Measurements from ENCODE around the gene QRICH2.
"Not testable (repeated sequence)": the region's sequence is repeated elsewhere in the genome, so short reads cannot be mapped to it uniquely, and the experiment has no call there.

Gene QRICH2

GRCh38 chr17:76255801-76256429 is 52.2 kb downstream of the QRICH2 start:
- POLR2A ChIA-PET = no interaction called here
- CTCF ChIA-PET = no interaction called here
- TF ChIP-seq TARDBP (IDR thresholded peaks at IDR 0.05) (no peak), FOXM1 (IDR thresholded peaks at IDR 0.05; ENCODE audit: borderline replicate concordance) (no peak), NFRKB (IDR thresholded peaks at IDR 0.05) (no peak), LEF1 (IDR thresholded peaks at IDR 0.05; ENCODE audit: borderline replicate concordance) (no peak), ZNF384 (IDR thresholded peaks at IDR 0.05) (no peak), FOXA1 (IDR thresholded peaks at IDR 0.05) (no peak), SP1 (IDR thresholded peaks at IDR 0.05) (no peak), CTBP1 (IDR thresholded peaks at IDR 0.05; ENCODE audit: borderline replicate concordance) (no peak)
- TF ChIP-seq, protein P1, sequence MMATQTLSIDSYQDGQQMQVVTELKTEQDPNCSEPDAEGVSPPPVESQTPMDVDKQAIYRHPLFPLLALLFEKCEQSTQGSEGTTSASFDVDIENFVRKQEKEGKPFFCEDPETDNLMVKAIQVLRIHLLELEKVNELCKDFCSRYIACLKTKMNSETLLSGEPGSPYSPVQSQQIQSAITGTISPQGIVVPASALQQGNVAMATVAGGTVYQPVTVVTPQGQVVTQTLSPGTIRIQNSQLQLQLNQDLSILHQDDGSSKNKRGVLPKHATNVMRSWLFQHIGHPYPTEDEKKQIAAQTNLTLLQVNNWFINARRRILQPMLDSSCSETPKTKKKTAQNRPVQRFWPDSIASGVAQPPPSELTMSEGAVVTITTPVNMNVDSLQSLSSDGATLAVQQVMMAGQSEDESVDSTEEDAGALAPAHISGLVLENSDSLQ (IDR thresholded peaks at IDR 0.05) = no peak
- DNase-seq (ENCODE audit: extremely low spot score) = no peak

DNA sequence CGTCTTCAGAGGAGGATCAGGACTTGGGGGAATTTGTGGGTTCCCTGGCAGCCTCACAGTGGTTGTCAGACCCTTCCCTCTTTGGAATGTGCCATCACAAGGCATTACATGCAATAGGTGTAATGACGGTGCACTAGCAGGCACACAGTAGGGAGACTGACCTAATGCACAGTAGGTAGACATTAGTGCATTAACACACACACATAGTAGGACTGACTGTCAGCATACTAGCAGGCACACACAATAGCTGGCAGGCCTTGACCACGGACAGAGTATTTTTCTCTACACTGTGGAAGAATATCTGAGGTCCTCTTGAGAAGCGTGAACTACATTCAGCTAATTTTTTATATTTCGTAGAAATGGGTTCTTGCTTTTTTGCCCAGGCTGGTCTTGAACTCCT is 53.8 kb downstream of the QRICH2 start:
- TF ChIP-seq ELF4 (IDR thresholded peaks at IDR 0.05) (no peak), LEF1 (IDR thresholded peaks at IDR 0.05; ENCODE audit: borderline replicate concordance) (no peak), SUZ12 (IDR thresholded peaks at IDR 0.05) (no peak)
- POLR2A ChIA-PET = interaction anchor here (0.6 to 1.1 kb wide), 2 partner anchors 9 to 11 kb away, joined by 3 to 4 read pairs; partner anchors contain the start of gene UBALD2
- CTCF ChIA-PET = interaction anchor here (1.3 to 1.5 kb wide), 2 partner anchors 11 to 26 kb away, joined by 3 to 4 read pairs; no protein-coding TSS in a partner anchor
- DNase-seq (ENCODE audit: extremely low spot score) = no peak

- CTCF ChIA-PET = interaction anchor here (1.5 kb wide), 1 partner anchor 10 kb away, joined by 4 read pairs; no protein-coding TSS in a partner anchor
- POLR2A ChIA-PET = interaction anchor here (0.6 to 1.1 kb wide), 2 partner anchors 8 to 12 kb away, joined by 3 to 4 read pairs; partner anchors contain the start of gene UBALD2
- no peak for DNase-seq (ENCODE audit: extremely low spot score)
- TF ChIP-seq BHLHE40 (IDR thresholded peaks at IDR 0.05; ENCODE audit: borderline replicate concordance) (no peak), ARNT (IDR thresholded peaks at IDR 0.05) (no peak), TARDBP (IDR thresholded peaks at IDR 0.05) (no peak), FOXM1 (IDR thresholded peaks at IDR 0.05; ENCODE audit: borderline replicate concordance) (no peak), HDGF (IDR thresholded peaks at IDR 0.05; ENCODE audit: borderline replicate concordance) (no peak), ZNF384 (IDR thresholded peaks at IDR 0.05) (no peak), L3MBTL2 (conservative IDR thresholded peaks at IDR 0.05) (no peak), FOXK2 (IDR thresholded peaks at IDR 0.05) (no peak), LEF1 (IDR thresholded peaks at IDR 0.05; ENCODE audit: borderline replicate concordance) (no peak)
These were observed 54.2 kb downstream of the QRICH2 start for GRCh38 chr17:76253841-76254240.

DNA sequence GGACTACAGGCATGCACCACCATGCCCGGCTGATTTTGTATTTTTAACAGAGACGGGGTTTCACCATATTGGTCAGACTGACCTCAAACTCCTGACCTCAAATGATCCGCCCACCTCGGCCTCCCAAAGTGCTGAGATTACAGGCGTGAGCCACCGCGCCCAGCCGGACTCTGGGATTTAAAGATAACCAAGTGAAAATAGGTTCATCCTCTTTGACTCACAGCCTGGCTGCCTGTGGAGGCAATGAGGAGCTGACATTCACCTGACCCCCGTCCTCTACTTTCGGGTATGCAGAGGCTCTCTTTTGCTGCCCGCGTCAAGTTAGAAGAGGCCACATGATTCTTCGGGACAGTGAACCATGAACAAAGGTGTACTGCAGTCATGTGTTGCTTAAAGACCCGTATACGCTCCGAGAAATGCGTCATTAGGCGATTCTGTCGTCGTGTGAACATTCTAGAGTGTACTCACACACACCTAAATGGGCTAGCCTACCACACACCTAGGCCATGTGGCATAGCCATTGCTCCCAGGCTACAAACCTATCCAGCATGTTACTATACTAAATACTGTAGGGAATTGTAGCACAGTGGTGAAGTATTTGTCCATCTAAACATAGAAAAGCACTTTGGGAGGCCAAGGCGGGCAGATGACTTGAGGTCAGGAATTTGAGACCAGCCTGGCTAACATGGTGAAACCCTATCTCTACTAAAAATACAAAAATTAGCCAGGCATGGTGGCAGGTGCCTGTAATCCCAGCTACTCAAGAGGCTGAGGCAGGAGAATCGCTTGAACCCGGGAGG is 54.9 kb downstream of the QRICH2 start:
- CTCF ChIA-PET = interaction anchor here (1.5 kb wide), 1 partner anchor 10 kb away, joined by 4 read pairs; no protein-coding TSS in a partner anchor
- POLR2A ChIA-PET; DNase-seq (ENCODE audit: extremely low spot score): not testable (repeated sequence)

DNA sequence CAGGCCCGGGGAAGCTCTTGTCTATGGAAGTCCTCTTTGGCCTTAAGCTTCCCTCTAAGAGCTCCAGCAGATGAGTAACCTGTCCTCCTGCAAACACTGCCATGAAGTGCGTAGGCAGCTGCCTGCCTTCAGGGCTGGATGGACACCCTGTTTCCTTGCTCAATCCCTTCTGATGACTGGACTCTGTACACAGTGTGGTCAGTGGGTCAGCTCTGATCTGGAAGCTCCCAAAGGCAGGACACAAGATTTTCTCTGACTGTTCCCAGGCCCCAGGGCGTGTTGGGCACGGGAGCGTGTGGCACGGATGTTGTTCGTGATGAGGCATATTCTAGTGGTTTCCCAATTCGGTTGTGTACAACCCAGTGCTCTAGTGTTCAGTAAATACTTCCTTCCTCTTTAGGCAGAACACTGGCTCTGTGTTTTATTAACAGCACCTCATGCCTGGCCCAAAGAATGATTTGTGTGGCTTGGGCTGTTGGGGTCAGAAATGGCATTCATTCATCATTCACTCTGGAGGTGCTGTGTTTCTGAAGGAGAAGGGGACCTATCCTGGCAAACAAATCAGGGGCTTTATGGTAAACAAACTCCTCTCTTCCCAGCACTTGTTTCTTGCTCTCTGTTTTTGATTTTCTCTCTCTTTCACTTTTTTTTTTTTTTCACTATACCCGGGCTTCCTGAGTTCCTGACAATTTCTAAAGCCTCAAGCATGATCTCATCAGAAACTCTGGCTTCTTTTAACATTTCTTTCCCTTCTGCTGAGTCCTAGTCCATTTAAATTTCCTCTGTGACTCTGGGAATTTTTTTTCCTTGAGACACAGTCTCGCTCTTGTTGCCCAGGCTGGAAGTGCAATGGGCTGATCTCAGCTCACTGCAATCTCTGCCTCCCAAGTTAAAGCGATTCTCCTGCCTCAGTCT is 55.8 kb downstream of the QRICH2 start:
- TF ChIP-seq NFRKB (IDR thresholded peaks at IDR 0.05) (no peak), SP1 (IDR thresholded peaks at IDR 0.05) (no peak), BHLHE40 (IDR thresholded peaks at IDR 0.05; ENCODE audit: borderline replicate concordance) (no peak), FOXM1 (IDR thresholded peaks at IDR 0.05; ENCODE audit: borderline replicate concordance) (no peak)
- CTCF ChIA-PET = interaction anchor here (0.7 kb wide), 1 partner anchor 131 kb away, joined by 4 read pairs; no protein-coding TSS in a partner anchor
- POLR2A ChIA-PET = interaction anchor here (1.2 kb wide), 1 partner anchor 12 kb away, joined by 6 read pairs; no protein-coding TSS in a partner anchor
- no peak for DNase-seq (ENCODE audit: extremely low spot score)

DNA sequence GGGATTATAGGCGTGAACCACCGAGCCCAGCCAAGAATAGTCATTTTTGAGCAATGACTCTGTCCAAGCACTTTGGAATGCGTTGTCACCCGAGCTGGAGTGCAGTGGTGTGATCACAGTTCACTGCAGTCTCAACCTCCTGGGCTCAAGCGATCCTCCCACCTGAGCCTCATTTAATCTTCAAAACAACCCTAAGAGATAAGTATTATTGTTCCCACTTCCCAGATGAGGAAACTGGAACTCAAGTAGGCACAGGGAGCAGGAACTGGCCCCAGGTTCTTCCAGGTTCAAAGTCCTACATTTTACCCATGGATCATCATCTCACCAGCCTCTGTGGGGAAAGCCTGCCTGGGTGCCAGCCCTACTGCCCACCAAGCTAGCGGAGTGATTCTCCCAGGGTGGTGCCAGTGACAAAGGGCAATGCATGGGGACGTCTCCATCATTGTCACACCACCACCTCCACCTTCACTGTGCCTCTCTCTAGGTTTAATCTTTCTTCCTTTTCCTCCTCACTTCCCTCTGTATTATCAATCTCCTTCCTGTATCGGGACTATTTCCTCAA is 56.5 kb downstream of the QRICH2 start:
- DNase-seq (ENCODE audit: extremely low spot score) = no peak
- TF ChIP-seq SUZ12 (IDR thresholded peaks at IDR 0.05) (no peak), FOXM1 (IDR thresholded peaks at IDR 0.05; ENCODE audit: borderline replicate concordance) (no peak), BHLHE40 (IDR thresholded peaks at IDR 0.05; ENCODE audit: borderline replicate concordance) (no peak), SP1 (IDR thresholded peaks at IDR 0.05) (no peak), NFRKB (IDR thresholded peaks at IDR 0.05) (no peak), ARNT (IDR thresholded peaks at IDR 0.05) (no peak), LEF1 (IDR thresholded peaks at IDR 0.05; ENCODE audit: borderline replicate concordance) (no peak), CTBP1 (IDR thresholded peaks at IDR 0.05; ENCODE audit: borderline replicate concordance) (no peak), ELF4 (IDR thresholded peaks at IDR 0.05) (no peak), TARDBP (IDR thresholded peaks at IDR 0.05) (no peak)
- CTCF ChIA-PET = interaction anchor here (0.7 kb wide), 1 partner anchor 130 kb away, joined by 4 read pairs; no protein-coding TSS in a partner anchor
- POLR2A ChIA-PET = interaction anchor here (1.2 kb wide), 1 partner anchor 13 kb away, joined by 6 read pairs; no protein-coding TSS in a partner anchor

GRCh38 chr17:76250141-76250540 is 57.9 kb downstream of the QRICH2 start:
- CTCF ChIA-PET = interaction anchor here (0.6 kb wide), 1 partner anchor 9 kb away, joined by 7 read pairs; no protein-coding TSS in a partner anchor
- TF ChIP-seq SUZ12 (IDR thresholded peaks at IDR 0.05) (no peak), HDGF (IDR thresholded peaks at IDR 0.05; ENCODE audit: borderline replicate concordance) (no peak), FOXK2 (IDR thresholded peaks at IDR 0.05) (no peak), FOXA1 (IDR thresholded peaks at IDR 0.05) (no peak), CTBP1 (IDR thresholded peaks at IDR 0.05; ENCODE audit: borderline replicate concordance) (no peak), ARNT (IDR thresholded peaks at IDR 0.05) (no peak), BHLHE40 (IDR thresholded peaks at IDR 0.05; ENCODE audit: borderline replicate concordance) (no peak)

More at GRCh38 chr17:76250141-76250540, 57.9 kb downstream of the QRICH2 start:
- POLR2A ChIA-PET = no interaction called here
- DNase-seq (ENCODE audit: extremely low spot score) = no peak
